ENCODE results near the gene PTPRM. TPM values are rescaled to one million over a fixed set of nuclear protein-coding genes. Genes with fewer than 3 reads are reported as not detected.

The PTPRM gene
- total RNA-seq, 1 experiment from 2014 or later, result 11.1 TPM

DNA sequence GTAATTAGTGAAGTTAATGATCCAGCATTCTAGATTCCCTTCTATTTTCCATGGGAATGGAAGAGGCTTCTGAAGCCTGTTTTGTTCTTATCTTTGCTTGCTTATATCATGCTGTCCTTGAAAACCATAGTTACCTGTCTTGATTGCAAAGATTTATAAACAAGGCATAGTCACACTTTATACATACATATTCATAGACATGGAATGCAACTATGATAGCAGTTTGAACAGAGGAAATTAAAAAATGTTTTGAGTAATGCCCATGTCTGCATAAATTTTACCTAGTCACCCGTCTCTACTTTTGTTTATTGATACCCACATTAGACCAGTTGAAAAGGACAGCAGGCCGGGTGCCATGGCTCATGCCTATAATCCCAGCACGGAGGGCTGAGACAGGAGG lies 289.0 kb downstream of the PTPRM start (continued):
- TF ChIP-seq ZNF121 (CRISPR knock-in tag; IDR thresholded peaks at IDR 0.05) (no peak), ZNF671 (CRISPR knock-in tag; IDR thresholded peaks at IDR 0.05) (no peak), ATF1 (CRISPR knock-in tag; IDR thresholded peaks at IDR 0.05) (no peak)
- TF ChIP-seq, protein P1, sequence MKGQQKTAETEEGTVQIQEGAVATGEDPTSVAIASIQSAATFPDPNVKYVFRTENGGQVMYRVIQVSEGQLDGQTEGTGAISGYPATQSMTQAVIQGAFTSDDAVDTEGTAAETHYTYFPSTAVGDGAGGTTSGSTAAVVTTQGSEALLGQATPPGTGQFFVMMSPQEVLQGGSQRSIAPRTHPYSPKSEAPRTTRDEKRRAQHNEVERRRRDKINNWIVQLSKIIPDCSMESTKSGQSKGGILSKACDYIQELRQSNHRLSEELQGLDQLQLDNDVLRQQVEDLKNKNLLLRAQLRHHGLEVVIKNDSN (CRISPR knock-in tag; IDR thresholded peaks at IDR 0.05), result no peak
- TF ChIP-seq, protein P2, sequence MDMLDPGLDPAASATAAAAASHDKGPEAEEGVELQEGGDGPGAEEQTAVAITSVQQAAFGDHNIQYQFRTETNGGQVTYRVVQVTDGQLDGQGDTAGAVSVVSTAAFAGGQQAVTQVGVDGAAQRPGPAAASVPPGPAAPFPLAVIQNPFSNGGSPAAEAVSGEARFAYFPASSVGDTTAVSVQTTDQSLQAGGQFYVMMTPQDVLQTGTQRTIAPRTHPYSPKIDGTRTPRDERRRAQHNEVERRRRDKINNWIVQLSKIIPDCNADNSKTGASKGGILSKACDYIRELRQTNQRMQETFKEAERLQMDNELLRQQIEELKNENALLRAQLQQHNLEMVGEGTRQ (CRISPR knock-in tag; IDR thresholded peaks at IDR 0.05), result no peak
- TF ChIP-seq, protein P3, sequence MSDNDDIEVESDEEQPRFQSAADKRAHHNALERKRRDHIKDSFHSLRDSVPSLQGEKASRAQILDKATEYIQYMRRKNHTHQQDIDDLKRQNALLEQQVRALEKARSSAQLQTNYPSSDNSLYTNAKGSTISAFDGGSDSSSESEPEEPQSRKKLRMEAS (CRISPR knock-in tag; IDR thresholded peaks at IDR 0.05), result no peak

DNA sequence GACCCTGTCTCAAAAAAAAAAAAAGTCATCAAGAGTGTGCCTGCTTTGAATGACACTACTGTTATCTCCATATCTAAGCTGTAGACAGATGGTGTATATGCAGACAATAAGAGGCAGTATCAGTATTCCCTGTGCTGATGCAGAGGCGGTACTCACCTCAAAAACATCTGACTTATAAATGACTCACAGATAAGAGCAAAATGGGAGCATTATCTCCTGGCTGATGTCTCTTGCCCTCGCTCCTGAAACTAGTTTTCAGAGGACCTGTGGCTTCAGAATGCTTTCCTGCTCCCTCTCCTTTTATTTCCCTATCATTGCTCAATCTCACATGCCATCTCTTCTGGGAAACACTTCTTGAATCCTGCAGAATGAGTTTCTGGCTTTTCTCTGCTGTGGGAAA lies 289.6 kb downstream of the PTPRM start:
- POLR2A ChIA-PET, result no interaction called here
- DNase-seq (ENCODE audit: low spot score), result no peak
- Mint-ChIP-seq H3K27ac (no peak overlapping the region), H3K36me3 (no peaks in the 10 kb centered on the region; the same call in 1 of the 2 replicates), H3K9me3 (peaks cover 5% of the 10 kb centered on the region), H3K4me1 (peaks cover 5% of the 10 kb centered on the region), H3K4me3 (no peak overlapping the region), H3K27me3 (ENCODE audit: low read depth) (no peaks in the 10 kb centered on the region)
- ATAC-seq, result no peak
- no peak for TF ChIP-seq GRHL2 (CRISPR knock-in tag; IDR thresholded peaks at IDR 0.05; ENCODE audit: insufficient replicate concordance, severe bottlenecking)
- TF ChIP-seq, protein P3 (CRISPR knock-in tag; IDR thresholded peaks at IDR 0.05), result no peak
- TF ChIP-seq, protein P4, sequence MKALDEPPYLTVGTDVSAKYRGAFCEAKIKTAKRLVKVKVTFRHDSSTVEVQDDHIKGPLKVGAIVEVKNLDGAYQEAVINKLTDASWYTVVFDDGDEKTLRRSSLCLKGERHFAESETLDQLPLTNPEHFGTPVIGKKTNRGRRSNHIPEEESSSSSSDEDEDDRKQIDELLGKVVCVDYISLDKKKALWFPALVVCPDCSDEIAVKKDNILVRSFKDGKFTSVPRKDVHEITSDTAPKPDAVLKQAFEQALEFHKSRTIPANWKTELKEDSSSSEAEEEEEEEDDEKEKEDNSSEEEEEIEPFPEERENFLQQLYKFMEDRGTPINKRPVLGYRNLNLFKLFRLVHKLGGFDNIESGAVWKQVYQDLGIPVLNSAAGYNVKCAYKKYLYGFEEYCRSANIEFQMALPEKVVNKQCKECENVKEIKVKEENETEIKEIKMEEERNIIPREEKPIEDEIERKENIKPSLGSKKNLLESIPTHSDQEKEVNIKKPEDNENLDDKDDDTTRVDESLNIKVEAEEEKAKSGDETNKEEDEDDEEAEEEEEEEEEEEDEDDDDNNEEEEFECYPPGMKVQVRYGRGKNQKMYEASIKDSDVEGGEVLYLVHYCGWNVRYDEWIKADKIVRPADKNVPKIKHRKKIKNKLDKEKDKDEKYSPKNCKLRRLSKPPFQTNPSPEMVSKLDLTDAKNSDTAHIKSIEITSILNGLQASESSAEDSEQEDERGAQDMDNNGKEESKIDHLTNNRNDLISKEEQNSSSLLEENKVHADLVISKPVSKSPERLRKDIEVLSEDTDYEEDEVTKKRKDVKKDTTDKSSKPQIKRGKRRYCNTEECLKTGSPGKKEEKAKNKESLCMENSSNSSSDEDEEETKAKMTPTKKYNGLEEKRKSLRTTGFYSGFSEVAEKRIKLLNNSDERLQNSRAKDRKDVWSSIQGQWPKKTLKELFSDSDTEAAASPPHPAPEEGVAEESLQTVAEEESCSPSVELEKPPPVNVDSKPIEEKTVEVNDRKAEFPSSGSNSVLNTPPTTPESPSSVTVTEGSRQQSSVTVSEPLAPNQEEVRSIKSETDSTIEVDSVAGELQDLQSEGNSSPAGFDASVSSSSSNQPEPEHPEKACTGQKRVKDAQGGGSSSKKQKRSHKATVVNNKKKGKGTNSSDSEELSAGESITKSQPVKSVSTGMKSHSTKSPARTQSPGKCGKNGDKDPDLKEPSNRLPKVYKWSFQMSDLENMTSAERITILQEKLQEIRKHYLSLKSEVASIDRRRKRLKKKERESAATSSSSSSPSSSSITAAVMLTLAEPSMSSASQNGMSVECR (CRISPR knock-in tag; IDR thresholded peaks at IDR 0.05; ENCODE audit: borderline replicate concordance), result no peak
- TF ChIP-seq, protein P5, sequence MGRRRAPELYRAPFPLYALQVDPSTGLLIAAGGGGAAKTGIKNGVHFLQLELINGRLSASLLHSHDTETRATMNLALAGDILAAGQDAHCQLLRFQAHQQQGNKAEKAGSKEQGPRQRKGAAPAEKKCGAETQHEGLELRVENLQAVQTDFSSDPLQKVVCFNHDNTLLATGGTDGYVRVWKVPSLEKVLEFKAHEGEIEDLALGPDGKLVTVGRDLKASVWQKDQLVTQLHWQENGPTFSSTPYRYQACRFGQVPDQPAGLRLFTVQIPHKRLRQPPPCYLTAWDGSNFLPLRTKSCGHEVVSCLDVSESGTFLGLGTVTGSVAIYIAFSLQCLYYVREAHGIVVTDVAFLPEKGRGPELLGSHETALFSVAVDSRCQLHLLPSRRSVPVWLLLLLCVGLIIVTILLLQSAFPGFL (CRISPR knock-in tag; IDR thresholded peaks at IDR 0.05; ENCODE audit: borderline replicate concordance), result no peak
- TF ChIP-seq ELF4 (CRISPR knock-in tag; IDR thresholded peaks at IDR 0.05; ENCODE audit: low read depth), result no peak
- TF ChIP-seq ESRRA (CRISPR knock-in tag; IDR thresholded peaks at IDR 0.05; ENCODE audit: borderline replicate concordance), result no peak
- TF ChIP-seq, protein P6, sequence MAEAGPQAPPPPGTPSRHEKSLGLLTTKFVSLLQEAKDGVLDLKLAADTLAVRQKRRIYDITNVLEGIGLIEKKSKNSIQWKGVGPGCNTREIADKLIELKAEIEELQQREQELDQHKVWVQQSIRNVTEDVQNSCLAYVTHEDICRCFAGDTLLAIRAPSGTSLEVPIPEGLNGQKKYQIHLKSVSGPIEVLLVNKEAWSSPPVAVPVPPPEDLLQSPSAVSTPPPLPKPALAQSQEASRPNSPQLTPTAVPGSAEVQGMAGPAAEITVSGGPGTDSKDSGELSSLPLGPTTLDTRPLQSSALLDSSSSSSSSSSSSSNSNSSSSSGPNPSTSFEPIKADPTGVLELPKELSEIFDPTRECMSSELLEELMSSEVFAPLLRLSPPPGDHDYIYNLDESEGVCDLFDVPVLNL (CRISPR knock-in tag; IDR thresholded peaks at IDR 0.05; ENCODE audit: borderline replicate concordance, low read depth), result no peak
- no peak for TF ChIP-seq RELA (CRISPR knock-in tag; IDR thresholded peaks at IDR 0.05; ENCODE audit: borderline replicate concordance)
- TF ChIP-seq, protein P7, sequence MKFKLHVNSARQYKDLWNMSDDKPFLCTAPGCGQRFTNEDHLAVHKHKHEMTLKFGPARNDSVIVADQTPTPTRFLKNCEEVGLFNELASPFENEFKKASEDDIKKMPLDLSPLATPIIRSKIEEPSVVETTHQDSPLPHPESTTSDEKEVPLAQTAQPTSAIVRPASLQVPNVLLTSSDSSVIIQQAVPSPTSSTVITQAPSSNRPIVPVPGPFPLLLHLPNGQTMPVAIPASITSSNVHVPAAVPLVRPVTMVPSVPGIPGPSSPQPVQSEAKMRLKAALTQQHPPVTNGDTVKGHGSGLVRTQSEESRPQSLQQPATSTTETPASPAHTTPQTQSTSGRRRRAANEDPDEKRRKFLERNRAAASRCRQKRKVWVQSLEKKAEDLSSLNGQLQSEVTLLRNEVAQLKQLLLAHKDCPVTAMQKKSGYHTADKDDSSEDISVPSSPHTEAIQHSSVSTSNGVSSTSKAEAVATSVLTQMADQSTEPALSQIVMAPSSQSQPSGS (CRISPR knock-in tag; IDR thresholded peaks at IDR 0.05; ENCODE audit: borderline replicate concordance, low read depth), result no peak
- no peak for TF ChIP-seq ETV6 (CRISPR knock-in tag; IDR thresholded peaks at IDR 0.05)
- no peak for TF ChIP-seq CREM (CRISPR knock-in tag; IDR thresholded peaks at IDR 0.05)
- CTCF ChIA-PET, result interaction anchor here (0.6 kb wide), 1 partner anchor 24 kb away, joined by 3 read pairs; no protein-coding TSS in a partner anchor
